ENCODE results near the gene KCNQ2.

DNA sequence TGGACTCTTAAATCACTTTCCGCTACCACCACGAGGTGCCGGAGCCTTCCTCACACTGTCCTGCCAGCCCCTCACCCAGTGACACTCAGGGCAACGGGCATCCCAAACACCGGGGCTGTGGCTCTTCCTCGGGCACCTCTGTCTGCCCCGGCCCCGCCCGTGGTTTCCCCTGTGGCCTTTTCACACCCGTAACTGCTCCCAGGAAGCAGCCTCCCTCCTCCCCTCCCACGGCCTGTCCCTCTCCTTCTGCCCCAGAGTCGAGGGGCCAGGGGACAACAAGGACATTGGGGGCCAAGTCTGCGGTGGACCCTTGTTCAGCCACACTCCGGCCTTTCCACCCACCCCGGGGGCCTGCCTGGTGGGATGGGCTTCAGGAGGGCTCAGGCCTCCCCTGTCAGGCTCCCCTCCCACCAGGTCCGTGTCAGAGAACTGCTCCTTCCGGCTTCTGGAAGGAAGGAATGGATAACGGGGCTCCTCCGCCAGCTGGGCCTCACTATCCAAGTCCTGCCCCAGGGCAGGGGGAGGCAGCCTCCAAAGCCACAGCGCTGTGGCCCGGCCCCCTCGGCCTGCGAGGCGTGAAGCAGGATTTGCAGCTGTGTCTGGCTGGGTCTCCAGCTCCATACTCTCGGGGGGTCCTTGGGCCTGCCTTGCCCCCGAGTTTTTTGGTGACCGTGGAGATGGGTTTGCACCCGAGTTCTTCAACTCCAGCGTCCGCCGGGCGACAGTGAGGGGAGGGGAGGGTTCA, 56.6 kb downstream of the KCNQ2 start:
- TF ChIP-seq EZH2phosphoT487 (IDR thresholded peaks at IDR 0.05; ENCODE audit: borderline replicate concordance) = no peak
- no peak for TF ChIP-seq POLR2A (IDR thresholded peaks at IDR 0.05; ENCODE audit: borderline replicate concordance, extremely low read depth, insufficient read depth, insufficient read length)
- TF ChIP-seq CTCF (IDR thresholded peaks at IDR 0.05 in 2 of 3, conservative IDR thresholded peaks at IDR 0.05 in 1 of 3; ENCODE audit: borderline replicate concordance in 1 of 3, insufficient read depth in 1 of 3, low read depth in 2 of 3, low read length in 2 of 3) = no peak
- TF ChIP-seq EZH2 (IDR thresholded peaks at IDR 0.05) = no peak
- TF ChIP-seq YY1 (IDR thresholded peaks at IDR 0.05; ENCODE audit: extremely low read depth, insufficient replicate concordance, low read depth, low read length) = no peak
- no peak for TF ChIP-seq POLR2AphosphoS5 (IDR thresholded peaks at IDR 0.05; ENCODE audit: low read depth, low read length)
- TF ChIP-seq RAD21 (IDR thresholded peaks at IDR 0.05; ENCODE audit: low read depth) = no peak
- no peak for TF ChIP-seq MAX (IDR thresholded peaks at IDR 0.05)
- TF ChIP-seq ZFX (IDR thresholded peaks at IDR 0.05) = no peak
- TF ChIP-seq JUND (IDR thresholded peaks at IDR 0.05) = no peak
- TF ChIP-seq SIN3A (IDR thresholded peaks at IDR 0.05; ENCODE audit: low read depth) = no peak
- no peak for TF ChIP-seq ELF1 (IDR thresholded peaks at IDR 0.05; ENCODE audit: borderline replicate concordance, low read depth)
- TF ChIP-seq, protein P1, sequence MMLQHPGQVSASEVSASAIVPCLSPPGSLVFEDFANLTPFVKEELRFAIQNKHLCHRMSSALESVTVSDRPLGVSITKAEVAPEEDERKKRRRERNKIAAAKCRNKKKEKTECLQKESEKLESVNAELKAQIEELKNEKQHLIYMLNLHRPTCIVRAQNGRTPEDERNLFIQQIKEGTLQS (IDR thresholded peaks at IDR 0.05) = no peak
- TF ChIP-seq EGR1 (IDR thresholded peaks at IDR 0.05; ENCODE audit: low read depth) = no peak

All from HCT116 (cell line).